ENCODE measurements around the gene FHIP2A.
"Not testable (repeated sequence)": the region's sequence is repeated elsewhere in the genome, so short reads cannot be mapped to it uniquely, and the experiment has no call there.

Gene FHIP2A, protein sequence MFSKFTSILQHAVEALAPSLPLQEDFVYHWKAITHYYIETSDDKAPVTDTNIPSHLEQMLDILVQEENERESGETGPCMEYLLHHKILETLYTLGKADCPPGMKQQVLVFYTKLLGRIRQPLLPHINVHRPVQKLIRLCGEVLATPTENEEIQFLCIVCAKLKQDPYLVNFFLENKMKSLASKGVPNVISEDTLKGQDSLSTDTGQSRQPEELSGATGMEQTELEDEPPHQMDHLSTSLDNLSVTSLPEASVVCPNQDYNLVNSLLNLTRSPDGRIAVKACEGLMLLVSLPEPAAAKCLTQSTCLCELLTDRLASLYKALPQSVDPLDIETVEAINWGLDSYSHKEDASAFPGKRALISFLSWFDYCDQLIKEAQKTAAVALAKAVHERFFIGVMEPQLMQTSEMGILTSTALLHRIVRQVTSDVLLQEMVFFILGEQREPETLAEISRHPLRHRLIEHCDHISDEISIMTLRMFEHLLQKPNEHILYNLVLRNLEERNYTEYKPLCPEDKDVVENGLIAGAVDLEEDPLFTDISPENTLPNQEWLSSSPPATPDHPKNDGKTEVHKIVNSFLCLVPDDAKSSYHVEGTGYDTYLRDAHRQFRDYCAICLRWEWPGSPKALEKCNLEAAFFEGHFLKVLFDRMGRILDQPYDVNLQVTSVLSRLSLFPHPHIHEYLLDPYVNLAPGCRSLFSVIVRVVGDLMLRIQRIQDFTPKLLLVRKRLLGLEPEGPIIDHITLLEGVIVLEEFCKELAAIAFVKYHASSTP

GRCh38 chr10:114821293-114821914 lies at the start of gene FHIP2A:
FHIP2A (plus strand) TSS chr10:114821780; CDS start chr10:114822079, 299 bp downstream.
- in situ Hi-C loops (cut with HindIII; ENCODE audit: low sequenced_read_pairs): no loop called here

GRCh38 chr10:114772496-114773196 lies 48.9 kb upstream of the FHIP2A start:
- in situ Hi-C loops (cut with HindIII; ENCODE audit: low sequenced_read_pairs): loop anchor here (5.0 kb wide), 1 partner anchor 75 kb away; no protein-coding TSS in a partner anchor

DNA sequence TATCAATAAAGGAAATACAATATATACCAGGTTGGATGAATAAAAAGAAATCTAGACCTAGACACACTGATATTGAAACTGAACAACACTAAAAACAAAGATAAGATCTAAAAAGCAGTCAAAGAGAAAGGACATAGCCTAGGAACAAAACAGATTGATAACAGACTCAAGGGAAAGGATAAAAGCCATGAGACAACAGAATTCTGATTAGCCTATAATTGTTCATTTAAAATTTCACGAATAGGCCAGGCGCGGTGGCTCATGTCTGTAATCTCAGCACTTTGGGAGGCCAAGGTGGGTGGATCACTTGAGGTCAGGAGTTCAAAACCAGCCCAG lies 48.4 kb upstream of the FHIP2A start:
- in situ Hi-C loops (cut with HindIII; ENCODE audit: low sequenced_read_pairs): loop anchor here (5.0 kb wide), 1 partner anchor 76 kb away; no protein-coding TSS in a partner anchor

GRCh38 chr10:114775082-114775481 lies 46.5 kb upstream of the FHIP2A start:
- in situ Hi-C loops (cut with HindIII; ENCODE audit: low sequenced_read_pairs): not testable (repeated sequence)

GRCh38 chr10:114777415-114777814 lies 44.2 kb upstream of the FHIP2A start:
- in situ Hi-C loops (cut with HindIII; ENCODE audit: low sequenced_read_pairs): no loop called here

DNA sequence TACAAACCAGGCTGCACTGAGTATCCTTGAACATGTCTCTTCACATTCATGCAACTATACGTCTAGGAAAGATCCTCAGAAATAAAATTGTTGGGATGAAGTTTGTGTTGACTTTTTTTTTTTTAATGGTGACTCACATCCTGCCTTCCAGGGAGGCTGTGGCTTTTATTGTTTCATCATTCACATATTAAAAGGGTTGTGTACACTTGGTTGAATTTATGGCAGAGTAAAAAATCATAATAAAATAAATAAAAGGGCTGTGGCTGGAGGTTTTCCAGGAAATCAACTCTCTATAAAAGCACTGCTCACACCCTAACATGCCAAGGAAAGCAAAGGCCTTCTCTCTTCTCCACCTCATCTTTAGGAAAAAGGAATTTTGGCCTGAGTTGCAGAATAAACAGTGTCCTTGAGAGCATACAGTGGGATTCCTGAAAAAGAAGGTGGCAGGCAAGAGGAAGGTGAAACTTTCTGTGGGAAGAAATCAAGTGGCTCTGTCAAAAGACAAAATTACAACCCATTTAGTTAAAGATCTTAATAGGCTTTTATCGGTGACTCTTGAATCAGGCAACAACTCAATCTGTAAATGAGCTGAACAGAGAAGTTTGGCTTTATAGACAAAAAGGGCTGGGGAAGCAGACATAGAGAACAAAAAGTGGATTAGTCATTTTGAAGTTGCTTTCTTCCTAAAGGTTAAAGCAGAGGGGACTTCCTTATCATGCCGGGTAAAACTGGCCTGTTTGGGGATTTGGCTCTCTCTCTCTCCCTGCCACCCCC lies 41.6 kb upstream of the FHIP2A start:
- in situ Hi-C loops (cut with HindIII; ENCODE audit: low sequenced_read_pairs): no loop called here

DNA sequence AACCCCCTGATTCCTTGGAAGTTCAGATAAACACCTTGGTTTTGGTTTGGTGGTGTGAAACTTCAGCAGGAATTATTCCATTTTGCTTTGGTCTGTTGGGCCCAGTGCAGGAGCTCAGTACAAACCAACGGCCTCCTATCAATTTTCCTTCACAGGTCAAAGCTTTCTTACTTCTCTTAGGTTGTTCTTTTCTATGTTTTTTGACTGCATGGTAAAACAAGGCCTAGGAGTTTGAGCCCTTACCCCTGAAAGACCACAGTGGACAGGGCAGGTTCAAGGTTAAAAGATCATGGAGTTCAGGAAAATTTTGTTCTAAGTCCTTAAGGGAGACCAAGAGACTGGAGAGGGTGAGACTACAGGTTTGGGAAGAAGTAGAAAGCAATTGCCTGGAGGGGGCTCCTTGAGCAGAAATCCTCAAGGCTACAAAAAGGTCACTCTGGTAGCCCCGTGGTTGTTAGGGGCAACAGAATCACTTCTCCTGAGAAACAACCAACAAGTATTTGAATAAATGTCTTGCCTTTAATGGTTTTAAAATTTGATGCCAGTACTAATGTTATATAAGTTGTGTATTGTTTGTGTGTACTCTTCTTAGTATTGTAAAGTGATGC lies 40.9 kb upstream of the FHIP2A start:
- in situ Hi-C loops (cut with HindIII; ENCODE audit: low sequenced_read_pairs): no loop called here

DNA sequence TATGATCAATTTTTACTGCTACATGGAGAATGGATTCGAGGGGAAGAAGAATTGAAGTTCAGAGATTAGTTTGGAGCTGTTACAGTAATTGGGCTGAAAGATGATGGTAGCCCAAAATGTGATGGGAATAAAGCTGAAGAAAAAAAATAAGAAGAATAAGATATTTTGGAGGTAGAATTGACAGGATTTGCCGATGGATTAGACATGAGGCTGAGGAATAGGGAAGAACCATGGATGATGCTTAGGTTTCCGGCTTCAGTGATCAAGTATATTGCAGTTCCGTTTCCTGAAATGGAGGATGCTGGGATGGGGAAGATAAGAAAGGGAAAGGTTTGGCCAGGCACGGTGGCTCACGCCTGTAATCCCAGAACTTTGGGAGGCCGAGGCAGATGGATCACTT lies 38.9 kb upstream of the FHIP2A start:
- in situ Hi-C loops (cut with HindIII; ENCODE audit: low sequenced_read_pairs): no loop called here

DNA sequence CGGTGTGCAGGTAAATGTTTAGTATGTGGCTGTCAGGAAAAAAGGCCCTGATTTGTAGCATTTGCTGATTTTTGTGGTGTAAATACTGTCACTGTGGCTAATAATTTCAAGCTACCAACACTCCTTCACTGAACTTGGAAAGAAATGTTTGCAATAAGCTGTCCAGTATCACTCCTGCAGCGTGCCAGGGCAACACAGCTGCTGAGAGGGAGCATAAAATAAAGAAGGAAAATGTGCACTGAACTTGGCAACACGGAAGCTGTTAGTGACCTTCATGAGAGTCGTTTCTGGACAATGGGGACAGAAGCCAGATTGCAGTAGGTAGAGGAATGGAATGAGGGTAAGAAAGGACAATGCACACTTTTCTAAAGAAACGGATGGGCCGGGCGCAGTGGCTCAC lies 37.9 kb upstream of the FHIP2A start:
- in situ Hi-C loops (cut with HindIII; ENCODE audit: low sequenced_read_pairs): no loop called here

GRCh38 chr10:114786492-114786891 lies 35.1 kb upstream of the FHIP2A start:
- in situ Hi-C loops (cut with HindIII; ENCODE audit: low sequenced_read_pairs): not testable (repeated sequence)

DNA sequence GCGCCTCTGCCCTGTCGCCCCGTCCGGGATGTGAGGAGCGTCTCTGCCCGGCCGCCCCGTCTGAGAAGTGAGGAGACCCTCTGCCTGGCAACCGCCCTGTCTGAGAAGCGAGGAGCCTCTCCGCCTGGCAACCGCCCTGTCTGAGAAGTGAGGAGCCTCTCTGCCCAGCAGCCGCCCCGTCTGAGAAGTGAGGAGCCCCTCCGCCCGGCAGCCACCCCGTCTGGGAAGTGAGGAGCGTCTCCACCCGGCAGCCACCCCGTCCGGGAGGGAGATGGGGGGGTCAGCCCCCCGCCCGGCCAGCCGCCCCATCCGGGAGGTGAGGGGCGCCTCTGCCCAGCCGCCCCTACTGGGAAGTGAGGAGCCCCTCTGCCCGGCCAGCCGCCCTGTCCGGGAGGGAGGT lies 34.4 kb upstream of the FHIP2A start:
- in situ Hi-C loops (cut with HindIII; ENCODE audit: low sequenced_read_pairs): not testable (repeated sequence)

DNA sequence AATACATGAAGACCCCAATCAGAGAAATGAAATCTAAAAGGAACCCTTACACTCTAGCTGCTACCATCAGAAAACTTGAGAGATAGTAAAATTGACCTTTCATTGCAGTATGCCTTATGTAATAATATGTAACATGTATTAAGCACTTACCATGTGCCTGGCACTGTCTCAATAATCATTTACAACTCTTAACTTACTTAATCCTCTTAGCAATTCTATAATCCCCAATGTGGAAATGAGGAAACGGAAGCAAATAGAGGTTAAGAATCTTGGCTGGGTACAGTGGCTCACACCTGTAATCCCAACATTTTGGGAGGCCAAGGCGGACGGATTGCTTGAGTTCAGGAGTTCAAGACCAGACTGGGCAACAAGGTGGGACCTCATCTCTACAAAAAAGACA lies 29.8 kb upstream of the FHIP2A start:
- in situ Hi-C loops (cut with HindIII; ENCODE audit: low sequenced_read_pairs): loop anchor here (5.0 to 10.0 kb wide), 2 partner anchors 247 to 309 kb away; no protein-coding TSS in a partner anchor

DNA sequence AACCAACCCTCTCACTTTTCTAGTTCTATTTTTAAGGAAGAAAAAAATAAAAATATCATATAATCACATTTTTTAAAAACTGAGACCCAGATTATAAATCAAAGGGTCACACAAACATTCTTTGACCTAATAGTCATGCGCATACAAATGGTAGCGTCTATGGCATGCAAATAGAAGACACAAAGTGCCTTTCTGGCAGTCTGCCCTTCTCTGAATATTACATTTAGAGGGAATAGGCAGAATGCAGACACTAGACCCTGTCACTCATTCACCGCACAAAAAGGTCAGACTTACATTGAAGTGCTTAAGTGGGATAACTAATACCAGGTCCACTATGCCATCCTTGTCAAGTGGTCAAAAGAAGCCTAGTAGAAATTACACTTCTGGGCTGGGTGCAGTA lies 26.5 kb upstream of the FHIP2A start:
- in situ Hi-C loops (cut with HindIII; ENCODE audit: low sequenced_read_pairs): loop anchor here (10.0 kb wide), 1 partner anchor 250 kb away; no protein-coding TSS in a partner anchor

DNA sequence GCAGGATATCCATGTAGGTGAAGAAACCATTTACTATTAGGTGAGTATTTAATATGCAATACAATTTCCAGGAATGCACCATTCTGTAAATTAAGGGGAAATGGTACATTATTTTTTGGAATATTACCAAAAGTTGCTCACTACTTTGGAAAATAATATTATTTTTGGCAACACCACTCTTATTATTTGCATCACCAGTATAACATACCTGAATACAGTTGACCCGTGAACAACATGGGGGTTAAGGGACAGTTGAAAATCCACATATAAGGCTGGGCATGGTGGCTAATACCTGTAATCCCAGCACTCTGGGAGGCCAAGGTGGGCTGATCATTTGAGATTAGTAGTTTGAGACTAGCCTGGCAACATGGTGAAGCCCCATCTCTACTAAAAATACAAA lies 21.2 kb upstream of the FHIP2A start:
- in situ Hi-C loops (cut with HindIII; ENCODE audit: low sequenced_read_pairs): no loop called here

- in situ Hi-C loops (cut with HindIII; ENCODE audit: low sequenced_read_pairs): no loop called here
These were observed 20.2 kb upstream of the FHIP2A start for GRCh38 chr10:114801411-114801813.

- in situ Hi-C loops (cut with HindIII; ENCODE audit: low sequenced_read_pairs): no loop called here
These were observed 19.4 kb upstream of the FHIP2A start for GRCh38 chr10:114802177-114802576.

- in situ Hi-C loops (cut with HindIII; ENCODE audit: low sequenced_read_pairs): no loop called here
These were observed 14.8 kb upstream of the FHIP2A start for GRCh38 chr10:114806562-114807391.

DNA sequence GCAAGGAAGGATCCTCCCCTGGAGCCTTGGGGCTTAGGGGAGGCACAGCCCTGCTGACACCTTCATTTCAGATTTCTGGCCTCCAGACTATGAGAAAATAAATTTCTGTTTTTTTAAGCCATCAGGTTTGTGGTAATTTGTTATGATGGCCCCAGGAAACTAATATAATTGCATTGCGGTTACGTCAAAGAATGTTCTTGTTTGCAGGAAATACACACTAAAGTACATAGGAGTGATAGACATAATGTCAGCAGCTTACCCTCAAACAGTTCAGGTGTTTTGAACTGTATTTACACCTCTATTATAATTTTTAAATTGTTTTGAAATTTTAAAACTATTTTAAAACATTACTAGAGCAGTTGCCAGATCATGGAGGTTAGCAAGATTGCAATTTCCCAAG lies 12.6 kb upstream of the FHIP2A start:
- in situ Hi-C loops (cut with HindIII; ENCODE audit: low sequenced_read_pairs): no loop called here

DNA sequence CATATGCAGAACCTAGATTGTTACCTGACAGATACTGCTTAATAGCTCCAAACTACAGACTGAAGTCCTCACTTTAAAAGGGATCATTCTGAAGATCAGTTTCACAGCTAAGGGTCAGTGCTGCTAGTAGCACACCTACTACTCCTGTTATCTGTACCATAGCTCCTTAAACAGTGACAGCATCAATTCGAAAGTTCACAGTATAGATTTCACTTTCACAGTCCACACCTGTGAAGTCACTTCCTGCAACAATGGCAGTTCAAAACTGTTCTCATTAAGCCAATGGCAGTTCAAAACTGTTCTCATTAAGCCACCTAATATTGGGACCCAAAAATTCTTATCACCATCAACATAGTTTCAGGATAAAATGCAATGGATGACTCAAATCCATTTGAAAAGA lies 10.7 kb upstream of the FHIP2A start:
- in situ Hi-C loops (cut with HindIII; ENCODE audit: low sequenced_read_pairs): no loop called here
